ENCODE results near the gene SBK2. TPM values are rescaled to one million over a fixed set of nuclear protein-coding genes. Genes with fewer than 3 reads are reported as not detected.

SBK2 gene
- total RNA-seq, 1 donor from 2014 or later, result 10.2 TPM

GRCh38 chr19:55554741-55555152, 17.8 kb upstream of the SBK2 start:
- no peak for DNase-seq

- DNase-seq, result peak; percentile 31
These were observed 17.4 kb upstream of the SBK2 start for GRCh38 chr19:55554302-55554701.

- no peak for DNase-seq
These were observed 16.6 kb upstream of the SBK2 start for GRCh38 chr19:55553217-55554182.

- no peak for DNase-seq
These were observed 15.7 kb upstream of the SBK2 start for GRCh38 chr19:55552620-55553019.

- no peak for DNase-seq
These were observed 15.3 kb upstream of the SBK2 start for GRCh38 chr19:55552206-55552605.

GRCh38 chr19:55550321-55550650, 13.4 kb upstream of the SBK2 start:
- no peak for DNase-seq

- peak; percentile 63 for DNase-seq
These were observed 12.8 kb upstream of the SBK2 start for GRCh38 chr19:55549500-55550320.

GRCh38 chr19:55546822-55547614, 10.1 kb upstream of the SBK2 start:
- peak; percentile 40 for DNase-seq

GRCh38 chr19:55546011-55546410, 9.1 kb upstream of the SBK2 start:
- DNase-seq, result no peak

GRCh38 chr19:55545443-55545842, 8.5 kb upstream of the SBK2 start, which contains the start of gene SBK3:
TSS of gene SBK3 (minus strand) at chr19:55545543. CDS start at chr19:55545543, 0 bp downstream.
- no peak for DNase-seq

GRCh38 chr19:55544776-55545439, 8.0 kb upstream of the SBK2 start:
- no peak for DNase-seq

- DNase-seq, result no peak
These were observed 7.1 kb upstream of the SBK2 start for GRCh38 chr19:55544014-55544413.

- DNase-seq, result no peak
These were observed 6.6 kb upstream of the SBK2 start for GRCh38 chr19:55543567-55543966.

GRCh38 chr19:55542292-55542855, 5.4 kb upstream of the SBK2 start:
- DNase-seq, result no peak

- DNase-seq, result no peak
These were observed 4.2 kb upstream of the SBK2 start for GRCh38 chr19:55541091-55541490.

GRCh38 chr19:55540619-55541018, 3.7 kb upstream of the SBK2 start:
- peak; percentile 81 for DNase-seq

- no peak for DNase-seq
These were observed 2.4 kb upstream of the SBK2 start for GRCh38 chr19:55539090-55539984.

- no peak for DNase-seq
These were observed 1.2 kb upstream of the SBK2 start for GRCh38 chr19:55538132-55538531.

- peak; percentile 87 for DNase-seq
These were observed 793 bp upstream of the SBK2 start for GRCh38 chr19:55537741-55538111.

GRCh38 chr19:55536366-55536765, 567 bp downstream of the SBK2 start:
- DNase-seq, result no peak

Data from tongue (tissue), 2 donors.